ENCODE measurements around the gene CCDC15.

DNA sequence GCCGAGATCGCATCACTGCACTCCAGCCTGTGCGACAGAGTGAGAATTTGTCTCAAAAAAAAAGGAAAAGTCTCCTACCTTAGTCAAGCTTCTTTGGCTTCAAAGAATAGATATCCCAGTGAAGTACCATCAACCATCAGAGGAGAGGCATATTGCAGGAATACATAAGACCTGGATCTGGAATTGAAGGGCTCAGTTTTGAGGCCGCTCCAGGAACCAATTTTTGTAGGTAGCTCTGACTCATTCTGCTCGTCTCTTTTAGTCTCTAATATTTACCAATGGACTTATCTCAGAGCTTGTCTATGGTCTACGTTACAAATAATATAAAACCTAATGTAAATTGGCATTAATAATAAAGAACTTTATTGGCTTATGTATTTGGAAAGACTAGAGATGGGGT, 8.2 kb upstream of the CCDC15 start:
- TF ChIP-seq POLR2A (IDR thresholded peaks at IDR 0.05) (no peak), EP300 (IDR thresholded peaks at IDR 0.05) (no peak)
